Activated T-cell treated with anti-CD3 and anti-CD28 coated beads, Interleukin-2, amount 50 U/mL, for 1 hour (primary cell): ENCODE measurements around the gene F8.
"Not testable (repeated sequence)": the region's sequence is repeated elsewhere in the genome, so short reads cannot be mapped to it uniquely, and the experiment has no call there.

Source experiments
- DNase-seq: peaks from one replicate; pipeline ENCODE4 v3.0.0-alpha.2; 2020

F8 gene

GRCh38 chrX:154855256-154855655 lies 167.3 kb downstream of the F8 start:
- no peak for DNase-seq

- DNase-seq: no peak
Observed at GRCh38 chrX:154850957-154851611, 171.4 kb downstream of the F8 start.

- DNase-seq: no peak
Observed at GRCh38 chrX:154840856-154841255, 181.7 kb downstream of the F8 start.

GRCh38 chrX:154836163-154836562 lies 186.4 kb downstream of the F8 start:
- DNase-seq: no peak

DNA sequence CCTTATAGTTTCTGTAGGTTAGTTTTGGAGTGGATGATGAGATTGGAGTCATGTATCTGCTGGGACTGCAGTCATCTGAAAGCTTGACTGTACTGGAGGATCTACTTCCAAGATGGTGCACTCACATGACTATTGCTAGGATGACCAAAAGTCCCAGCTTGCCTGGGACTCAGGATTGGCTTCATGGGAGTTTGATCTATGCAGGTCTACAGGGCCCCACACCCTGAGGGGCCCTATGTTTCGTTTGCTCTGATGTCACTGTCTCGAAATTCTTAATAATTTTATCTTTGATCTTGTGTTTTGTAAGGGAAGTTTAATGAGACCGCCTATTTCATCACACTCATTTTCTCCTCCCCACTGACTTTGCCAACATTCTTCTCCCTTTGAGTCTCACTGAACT lies 188.0 kb downstream of the F8 start, which contains the start of gene SMIM9:
TSS of gene SMIM9 (minus strand) at position 101 of the 400 bp plus-strand sequence. CDS start 3,806 bp downstream, outside the sequence.
- DNase-seq: no peak

GRCh38 chrX:154833746-154834274 lies 188.7 kb downstream of the F8 start:
- DNase-seq: no peak

- DNase-seq: no peak
Observed at GRCh38 chrX:154829926-154830442, 192.5 kb downstream of the F8 start.

DNA sequence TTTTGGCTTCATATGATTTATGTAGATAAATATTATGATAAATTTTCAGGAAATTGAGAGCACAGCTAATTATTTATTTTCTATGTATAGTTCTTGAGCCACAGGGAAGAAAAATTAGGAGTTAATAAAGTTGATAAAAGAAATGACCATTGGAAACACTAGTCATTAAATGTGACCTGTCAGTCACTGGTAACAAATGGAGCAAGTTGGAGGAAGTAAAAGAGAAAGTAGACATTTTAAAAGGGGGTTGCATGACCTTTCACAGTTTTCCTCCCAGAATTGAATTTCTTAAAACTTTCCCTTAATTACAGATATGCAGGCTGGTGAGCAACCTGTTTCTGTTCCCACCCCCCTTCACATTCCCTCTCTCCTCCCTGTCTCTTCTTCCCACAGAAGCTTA lies 193.4 kb downstream of the F8 start:
- no peak for DNase-seq

- no peak for DNase-seq
Observed at GRCh38 chrX:154828016-154828408, 194.5 kb downstream of the F8 start.

DNA sequence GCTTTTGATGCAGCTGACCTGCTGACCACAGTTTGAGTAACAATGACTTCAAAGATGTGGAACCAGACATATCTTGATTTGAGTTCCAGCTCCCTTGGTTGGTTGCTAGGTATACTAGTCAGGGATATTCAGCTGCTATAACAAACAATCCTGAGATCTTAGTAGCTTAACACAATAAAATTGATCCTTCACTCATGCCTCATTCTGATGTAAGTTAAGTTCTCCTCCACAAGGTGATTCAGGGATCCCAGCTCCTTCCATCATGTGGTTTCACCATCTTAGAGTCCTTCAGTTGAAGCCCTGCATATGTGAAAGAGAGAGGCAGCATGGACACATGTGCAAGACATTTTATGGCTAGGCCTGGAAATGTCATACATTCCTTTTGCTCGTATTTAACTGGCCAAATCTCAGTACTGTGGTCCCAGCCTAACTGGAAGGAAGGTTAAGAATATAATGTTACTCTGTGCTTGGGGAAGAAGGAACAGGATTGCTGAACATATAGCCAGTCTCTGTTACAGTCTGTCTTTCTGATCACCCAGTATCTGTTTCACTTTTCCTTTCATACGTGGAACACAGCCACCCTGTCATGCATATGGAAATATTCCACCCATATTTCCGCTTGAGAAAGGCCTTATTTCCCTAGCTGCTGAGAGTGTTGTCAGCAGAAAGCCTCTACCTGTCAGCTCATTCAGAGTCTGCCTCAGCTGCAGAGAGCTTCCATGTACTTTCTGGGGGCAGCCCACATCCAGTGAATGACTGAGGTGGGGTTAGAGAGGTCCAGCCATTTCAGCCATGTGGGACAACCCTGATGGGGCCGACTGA lies 195.1 kb downstream of the F8 start:
- DNase-seq: no peak

DNA sequence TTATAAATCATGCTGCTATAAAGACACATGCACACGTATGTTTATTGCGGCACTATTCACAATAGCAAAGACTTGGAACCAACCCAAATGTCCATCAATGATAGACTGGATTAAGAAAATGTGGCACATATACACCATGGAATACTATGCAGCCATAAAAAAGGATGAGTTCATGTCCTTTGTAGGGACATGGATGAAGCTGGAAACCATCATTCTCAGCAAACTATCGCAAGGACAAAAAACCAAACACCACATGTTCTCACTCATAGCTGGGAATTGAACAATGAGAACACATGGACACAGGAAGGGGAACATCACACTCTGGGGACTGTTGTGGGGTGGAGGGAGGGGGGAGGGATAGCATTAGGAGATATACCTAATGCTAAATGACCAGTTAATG lies 196.9 kb downstream of the F8 start:
- not testable (repeated sequence) for DNase-seq

GRCh38 chrX:154824638-154825037 lies 197.9 kb downstream of the F8 start:
- no peak for DNase-seq

DNA sequence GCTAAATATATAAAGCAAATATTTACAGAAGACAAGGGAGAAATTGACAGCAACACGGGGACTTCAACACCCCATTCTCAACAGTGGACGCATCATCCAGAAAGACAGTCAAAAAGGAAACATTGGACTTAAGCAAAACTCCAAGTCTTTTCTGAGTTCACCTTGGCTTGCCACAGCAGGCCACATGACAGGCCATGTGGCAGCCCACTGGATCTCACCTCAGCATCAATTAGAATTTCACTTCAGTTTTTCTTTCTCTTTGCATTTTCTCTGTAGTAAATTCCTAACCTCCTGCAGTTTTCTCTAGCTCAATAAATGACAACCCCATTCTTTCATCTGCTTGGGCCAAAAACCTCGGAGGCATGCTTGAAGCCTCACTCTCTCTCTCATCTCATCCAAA lies 200.5 kb downstream of the F8 start:
- no peak for DNase-seq

GRCh38 chrX:154821523-154821922 lies 201.0 kb downstream of the F8 start:
- no peak for DNase-seq

GRCh38 chrX:154819771-154820341 lies 202.7 kb downstream of the F8 start:
- DNase-seq: no peak

- DNase-seq: no peak
Observed at GRCh38 chrX:154818916-154819770, 203.4 kb downstream of the F8 start.

- DNase-seq: not testable (repeated sequence)
Observed at GRCh38 chrX:154817048-154817618, 205.4 kb downstream of the F8 start.

GRCh38 chrX:154816326-154816898 lies 206.1 kb downstream of the F8 start:
- not testable (repeated sequence) for DNase-seq

GRCh38 chrX:154815274-154815818 lies 207.2 kb downstream of the F8 start:
- DNase-seq: no peak

DNA sequence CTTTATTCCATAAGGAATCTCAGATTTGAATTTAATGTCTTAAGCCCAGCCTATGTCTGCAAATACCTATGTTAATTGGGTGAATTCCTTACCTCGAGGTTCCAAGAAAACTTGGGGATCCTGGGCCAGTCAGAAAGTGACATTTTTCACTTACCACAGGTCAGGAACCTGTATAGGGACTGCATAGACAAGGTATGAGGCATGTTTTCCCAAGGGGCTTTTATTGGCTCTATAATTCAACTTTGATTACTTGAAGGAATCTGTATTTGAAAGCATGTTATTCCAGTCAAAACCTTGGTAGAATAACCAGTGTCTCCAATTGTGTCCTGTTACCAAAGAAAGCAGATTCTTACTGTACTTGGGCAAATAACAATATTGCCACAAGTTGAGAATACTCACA lies 208.7 kb downstream of the F8 start:
- no peak for DNase-seq

GRCh38 chrX:154812341-154813101 lies 210.0 kb downstream of the F8 start:
- no peak for DNase-seq
